ENCODE data around the gene ICA1L. TPM values are rescaled to one million over a fixed set of nuclear protein-coding genes. Genes with fewer than 3 reads are reported as not detected.
A peak's percentile ranks its signal among the peaks of the same experiment; 100 is the strongest.
"Not testable (repeated sequence)": the region's sequence is repeated elsewhere in the genome, so short reads cannot be mapped to it uniquely, and the experiment has no call there.

The ICA1L gene
- total RNA-seq, 1 experiment from 2014 or later = 6.4 TPM

GRCh38 chr2:202813387-202813786 lies 58.2 kb downstream of the ICA1L start:
- DNase-seq (ENCODE audit: low read depth, low spot score) (no peak), ATAC-seq (no peak)
- Histone ChIP-seq H3K9me3 (ENCODE audit: control insufficient read depth, insufficient read depth, low read depth, low read length) (no peaks in the 10 kb centered on the region), H3K4me1 (ENCODE audit: control insufficient read depth, insufficient read depth, low read length) (no peaks in the 10 kb centered on the region), H3K36me3 (ENCODE audit: control insufficient read depth, insufficient read depth, low read length) (no peaks in the 10 kb centered on the region), H3K27ac (ENCODE audit: low read length) (no peak overlapping the region), H3K4me3 (ENCODE audit: low read depth in 2 of 2, low read length in 2 of 2) (no peak overlapping the region), H3K27me3 (ENCODE audit: control insufficient read depth, insufficient read depth, low read length) (no peaks in the 10 kb centered on the region)
- in situ Hi-C loops (cut with HindIII; ENCODE audit: low pct_unique_long_range_greater_than_20kb, low sequenced_read_pairs) (no loop called here), intact Hi-C loops (cut with micrococcal nuclease; ENCODE audit: unreplicated experiment) (no loop called here)
- TF ChIP-seq POLR2AphosphoS5 (IDR thresholded peaks at IDR 0.05; ENCODE audit: low read depth, low read length) (no peak), CTCF (IDR thresholded peaks at IDR 0.05) (no peak), TCF7L2 (IDR thresholded peaks at IDR 0.05; ENCODE audit: low read depth, low read length) (no peak), SIN3A (IDR thresholded peaks at IDR 0.05; ENCODE audit: borderline replicate concordance, insufficient read depth, low read depth, low read length) (no peak), REST (IDR thresholded peaks at IDR 0.05; ENCODE audit: insufficient read depth in 1 of 2, low read depth in 2 of 2, low read length in 1 of 2) (no peak)
- no TSS peak for BruUV-seq (replicated peaks)
- ChIA-PET CTCF (no interaction called here), POLR2A (no interaction called here)

- DNase-seq (ENCODE audit: low read depth, low spot score) (no peak), ATAC-seq (no peak)
- no peak for TF ChIP-seq TCF7L2 (IDR thresholded peaks at IDR 0.05; ENCODE audit: low read depth, low read length)
- TF ChIP-seq CTCF (IDR thresholded peaks at IDR 0.05) = no peak
- TF ChIP-seq SIN3A (IDR thresholded peaks at IDR 0.05; ENCODE audit: borderline replicate concordance, insufficient read depth, low read depth, low read length) = no peak
- TF ChIP-seq POLR2AphosphoS5 (IDR thresholded peaks at IDR 0.05; ENCODE audit: low read depth, low read length) = no peak
- TF ChIP-seq REST (IDR thresholded peaks at IDR 0.05; ENCODE audit: insufficient read depth in 1 of 2, low read depth in 2 of 2, low read length in 1 of 2) = no peak
- no peaks in the 10 kb centered on the region for H3K4me1 ChIP-seq (ENCODE audit: control insufficient read depth, insufficient read depth, low read length)
- no peak overlapping the region for H3K27ac ChIP-seq (ENCODE audit: low read length)
- H3K4me3 ChIP-seq (ENCODE audit: low read depth in 2 of 2, low read length in 2 of 2) = no peak overlapping the region
- BruUV-seq (replicated peaks) = no TSS peak
- H3K27me3 ChIP-seq (ENCODE audit: control insufficient read depth, insufficient read depth, low read length) = no peaks in the 10 kb centered on the region
- intact Hi-C loops (cut with micrococcal nuclease; ENCODE audit: unreplicated experiment) (no loop called here), in situ Hi-C loops (cut with HindIII; ENCODE audit: low pct_unique_long_range_greater_than_20kb, low sequenced_read_pairs) (no loop called here)
- POLR2A ChIA-PET = no interaction called here
- CTCF ChIA-PET = no interaction called here
- H3K9me3 ChIP-seq (ENCODE audit: control insufficient read depth, insufficient read depth, low read depth, low read length) = no peaks in the 10 kb centered on the region
- no peaks in the 10 kb centered on the region for H3K36me3 ChIP-seq (ENCODE audit: control insufficient read depth, insufficient read depth, low read length)
These were observed 62.8 kb downstream of the ICA1L start for GRCh38 chr2:202808754-202809153.

- DNase-seq (ENCODE audit: low read depth, low spot score); H3K9me3 ChIP-seq (ENCODE audit: control insufficient read depth, insufficient read depth, low read depth, low read length); CTCF ChIA-PET; H3K4me3 ChIP-seq (ENCODE audit: low read depth in 2 of 2, low read length in 2 of 2); intact Hi-C loops (cut with micrococcal nuclease; ENCODE audit: unreplicated experiment); H3K27me3 ChIP-seq (ENCODE audit: control insufficient read depth, insufficient read depth, low read length); H3K4me1 ChIP-seq (ENCODE audit: control insufficient read depth, insufficient read depth, low read length); in situ Hi-C loops (cut with HindIII; ENCODE audit: low pct_unique_long_range_greater_than_20kb, low sequenced_read_pairs); POLR2A ChIA-PET; BruUV-seq (replicated peaks); H3K36me3 ChIP-seq (ENCODE audit: control insufficient read depth, insufficient read depth, low read length); H3K27ac ChIP-seq (ENCODE audit: low read length): not testable (repeated sequence)
- ATAC-seq = peak; percentile 42
These were observed 64.0 kb downstream of the ICA1L start for GRCh38 chr2:202807431-202808138.

Data from Panc1 (cell line).